NCI-H2171 treated with DMSO at 0.1 percent for 48 hours (cell line): ENCODE measurements around the gene HEATR9.
"Not testable (repeated sequence)": the region's sequence is repeated elsewhere in the genome, so short reads cannot be mapped to it uniquely, and the experiment has no call there.

Experiments
- DNase-seq: peaks from one replicate; lab custom pipeline; 2025; lab: John Stamatoyannopoulos, UW

The HEATR9 gene

GRCh38 chr17:35868737-35869136 lies at the start of gene HEATR9:
Gene HEATR9 (minus strand): TSS chr17:35868891. CDS start chr17:35868742, 149 bp downstream.
- no peak for DNase-seq

- no peak for DNase-seq
Measured at GRCh38 chr17:35917519-35918213, 49.0 kb upstream of the HEATR9 start.

- no peak for DNase-seq
Measured at GRCh38 chr17:35915153-35915964, 46.7 kb upstream of the HEATR9 start.

GRCh38 chr17:35914354-35914753 lies 45.7 kb upstream of the HEATR9 start:
- no peak for DNase-seq

GRCh38 chr17:35913609-35914008 lies 44.9 kb upstream of the HEATR9 start:
- DNase-seq, result no peak

GRCh38 chr17:35912942-35913341 lies 44.3 kb upstream of the HEATR9 start:
- no peak for DNase-seq

GRCh38 chr17:35912339-35912912 lies 43.7 kb upstream of the HEATR9 start:
- DNase-seq, result no peak

- no peak for DNase-seq
Measured at GRCh38 chr17:35909408-35909807, 40.7 kb upstream of the HEATR9 start.

- no peak for DNase-seq
Measured at GRCh38 chr17:35907691-35908090, 39.0 kb upstream of the HEATR9 start.

- DNase-seq, result no peak
Measured at GRCh38 chr17:35906926-35907637, 38.4 kb upstream of the HEATR9 start.

GRCh38 chr17:35906191-35906925 lies 37.7 kb upstream of the HEATR9 start:
- no peak for DNase-seq

GRCh38 chr17:35903451-35903850 lies 34.8 kb upstream of the HEATR9 start:
- no peak for DNase-seq

- DNase-seq, result no peak
Measured at GRCh38 chr17:35901631-35902175, 33.0 kb upstream of the HEATR9 start.

GRCh38 chr17:35900708-35901480 lies 32.2 kb upstream of the HEATR9 start:
- no peak for DNase-seq

GRCh38 chr17:35900280-35900679 lies 31.6 kb upstream of the HEATR9 start:
- DNase-seq, result peak; percentile 13

GRCh38 chr17:35898283-35899070 lies 29.8 kb upstream of the HEATR9 start:
- no peak for DNase-seq

GRCh38 chr17:35897772-35898171 lies 29.1 kb upstream of the HEATR9 start:
- DNase-seq, result not testable (repeated sequence)

GRCh38 chr17:35895636-35896587 lies 27.2 kb upstream of the HEATR9 start:
- no peak for DNase-seq

GRCh38 chr17:35894206-35894605 lies 25.5 kb upstream of the HEATR9 start:
- DNase-seq, result no peak
